Endodermal cell (in vitro differentiated cells): Measurements from ENCODE around the gene HIGD1A. TPM values are rescaled to one million over a fixed set of nuclear protein-coding genes. Genes with fewer than 3 reads are reported as not detected.

Experiments used
- DNase-seq: peaks from one replicate; pipeline ENCODE4 v3.0.0-alpha.2; 2017
- H3K27ac ChIP-seq: 2 replicates; pipeline ENCODE4 v1.5.1; 2013; ENCODE audit warnings: mild to moderate bottlenecking, low read depth, low read length, moderate library complexity
- H3K27me3 ChIP-seq: 2 replicates; pipeline ENCODE4 v1.6.1; 2013; ENCODE audit warnings: mild to moderate bottlenecking, low read length, moderate library complexity; ENCODE audit not compliant: insufficient read depth, control insufficient read depth, poor library complexity, severe bottlenecking
- H3K36me3 ChIP-seq: 2 replicates; pipeline ENCODE4 v1.7.0; 2013; ENCODE audit warnings: mild to moderate bottlenecking, low read length, moderate library complexity; ENCODE audit not compliant: control insufficient read depth, insufficient read depth
- H3K4me1 ChIP-seq: one replicate; pipeline ENCODE4 v1.7.0; 2013; ENCODE audit warnings: low read length; ENCODE audit not compliant: control insufficient read depth, insufficient read depth
- H3K4me3 ChIP-seq: 2 replicates; pipeline ENCODE4 v1.5.1; 2013; ENCODE audit warnings: mild to moderate bottlenecking, low read length, moderate library complexity
- H3K9ac ChIP-seq: 2 replicates; pipeline ENCODE4 v1.6.1; 2013; ENCODE audit warnings: mild to moderate bottlenecking, low read length, moderate library complexity; ENCODE audit not compliant: poor library complexity, severe bottlenecking; ENCODE audit errors: extremely low read depth
- H3K9me3 ChIP-seq: 2 replicates; pipeline ENCODE4 v1.6.1; 2013; ENCODE audit warnings: mild to moderate bottlenecking, low read length, moderate library complexity; ENCODE audit not compliant: control insufficient read depth
- H3K27ac Mint-ChIP-seq: 2 replicates; pipeline ENCODE4 v1.8.0; 2020; ENCODE audit warnings: mixed read lengths
- H3K27me3 Mint-ChIP-seq: 2 replicates; pipeline ENCODE4 v1.8.0; 2021; ENCODE audit warnings: mild to moderate bottlenecking, mixed read lengths; ENCODE audit not compliant: insufficient read depth
- H3K36me3 Mint-ChIP-seq: 2 replicates; pipeline ENCODE4 v1.8.0; 2020; ENCODE audit warnings: low read depth, mixed read lengths
- H3K4me1 Mint-ChIP-seq: 2 replicates; pipeline ENCODE4 v1.8.0; 2020; ENCODE audit warnings: mixed read lengths
- H3K4me3 Mint-ChIP-seq: 2 replicates; pipeline ENCODE4 v1.8.0; 2020; ENCODE audit warnings: mild to moderate bottlenecking, moderate library complexity, mixed read lengths
- H3K9me3 Mint-ChIP-seq: 2 replicates; pipeline ENCODE4 v1.8.0; 2020; ENCODE audit warnings: mild to moderate bottlenecking, mixed read lengths
- WGBS, 2 experiments: methylation state at CpG; one replicate each; pipeline versions ENCODE4 v1.1.5 to v1.1.7; 2013; ENCODE audit warnings: missing lambda C conversion rate in 2 of 2, mixed read lengths in 1 of 2; ENCODE audit not compliant: insufficient coverage in 1 of 2, insufficient read length in 1 of 2; 5-methylcytosine and 5-hydroxymethylcytosine counted together
- total RNA-seq, 2 donors: library from RNA; stranded (reverse); fragmentation: NEBNext Ultra II Directional in 1 of 2; extraction: Animal tissue kit (Norgen Biotek cat#: 25700) in 1 of 2; gene quantifications; 2 replicates in 1 of 2; 3 replicates in 1 of 2; pipeline ENCODE4 v1.2.1, GENCODE V29; 2021
- TF ChIP-seq, protein P1 (sequence below): fragments of 200-600 bp; sonication (generic); conservative IDR thresholded peaks from 2 replicates; pipeline ENCODE4 v1.5.0; 2021; ENCODE audit warnings: antibody characterized with exemption, mild to moderate bottlenecking

The HIGD1A gene
- total RNA-seq, 2 donors from 2014 or later, result 116 to 121 TPM

DNA sequence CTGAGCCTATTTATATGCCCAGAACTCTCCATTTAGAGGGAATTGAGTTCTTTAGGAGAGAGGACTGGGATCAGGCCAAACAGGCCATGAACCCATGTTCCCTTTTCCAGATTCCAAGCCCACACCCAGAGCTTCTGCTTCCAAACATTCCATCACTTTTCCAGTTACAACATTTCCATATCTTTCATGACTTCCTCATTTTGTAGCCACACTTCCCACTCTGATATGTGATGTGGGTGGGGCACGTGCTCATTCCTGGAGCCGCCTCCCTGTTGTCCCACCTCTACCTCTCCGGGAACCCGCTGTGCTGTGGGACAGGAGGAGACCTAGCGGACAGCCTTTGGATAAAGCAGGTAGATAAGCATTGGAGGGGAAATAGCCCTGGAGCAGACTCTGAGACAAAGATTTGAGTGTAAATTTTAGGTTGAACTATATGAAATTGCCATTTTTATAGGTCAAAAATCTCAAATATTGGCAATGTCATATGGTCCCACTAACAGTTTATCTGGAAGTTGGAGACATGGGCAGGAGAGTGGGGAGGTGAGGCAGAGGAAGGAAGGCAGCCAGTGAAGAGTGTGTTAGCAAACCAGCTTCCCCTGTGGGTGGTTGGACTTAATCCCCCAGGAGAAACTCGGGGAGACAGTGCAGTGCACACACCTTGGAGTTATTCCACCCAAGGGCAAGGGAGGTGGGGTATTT, 39.6 kb upstream of the HIGD1A start:
- H3K36me3 ChIP-seq, result no peaks in the 10 kb centered on the region
- Mint-ChIP-seq H3K9me3 (no peaks in the 10 kb centered on the region), H3K4me3 (no peak overlapping the region), H3K36me3 (no peaks in the 10 kb centered on the region), H3K27ac (no peak overlapping the region), H3K4me1 (peaks cover 12% of the 10 kb centered on the region), H3K27me3 (no peaks in the 10 kb centered on the region)
- no peak overlapping the region for H3K4me3 ChIP-seq
- TF ChIP-seq, protein P1, sequence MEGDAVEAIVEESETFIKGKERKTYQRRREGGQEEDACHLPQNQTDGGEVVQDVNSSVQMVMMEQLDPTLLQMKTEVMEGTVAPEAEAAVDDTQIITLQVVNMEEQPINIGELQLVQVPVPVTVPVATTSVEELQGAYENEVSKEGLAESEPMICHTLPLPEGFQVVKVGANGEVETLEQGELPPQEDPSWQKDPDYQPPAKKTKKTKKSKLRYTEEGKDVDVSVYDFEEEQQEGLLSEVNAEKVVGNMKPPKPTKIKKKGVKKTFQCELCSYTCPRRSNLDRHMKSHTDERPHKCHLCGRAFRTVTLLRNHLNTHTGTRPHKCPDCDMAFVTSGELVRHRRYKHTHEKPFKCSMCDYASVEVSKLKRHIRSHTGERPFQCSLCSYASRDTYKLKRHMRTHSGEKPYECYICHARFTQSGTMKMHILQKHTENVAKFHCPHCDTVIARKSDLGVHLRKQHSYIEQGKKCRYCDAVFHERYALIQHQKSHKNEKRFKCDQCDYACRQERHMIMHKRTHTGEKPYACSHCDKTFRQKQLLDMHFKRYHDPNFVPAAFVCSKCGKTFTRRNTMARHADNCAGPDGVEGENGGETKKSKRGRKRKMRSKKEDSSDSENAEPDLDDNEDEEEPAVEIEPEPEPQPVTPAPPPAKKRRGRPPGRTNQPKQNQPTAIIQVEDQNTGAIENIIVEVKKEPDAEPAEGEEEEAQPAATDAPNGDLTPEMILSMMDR, result no peak
- 91 to 94% methylated on average over 3 to 6 of the region's 6 CpGs for WGBS, 2 experiments
- H3K9me3 ChIP-seq, result no peaks in the 10 kb centered on the region
- H3K27me3 ChIP-seq, result no peaks in the 10 kb centered on the region
- no peak for DNase-seq
- no peak overlapping the region for H3K27ac ChIP-seq
- H3K4me1 ChIP-seq, result peaks cover 6% of the 10 kb centered on the region
- H3K9ac ChIP-seq, result no peak overlapping the region

DNA sequence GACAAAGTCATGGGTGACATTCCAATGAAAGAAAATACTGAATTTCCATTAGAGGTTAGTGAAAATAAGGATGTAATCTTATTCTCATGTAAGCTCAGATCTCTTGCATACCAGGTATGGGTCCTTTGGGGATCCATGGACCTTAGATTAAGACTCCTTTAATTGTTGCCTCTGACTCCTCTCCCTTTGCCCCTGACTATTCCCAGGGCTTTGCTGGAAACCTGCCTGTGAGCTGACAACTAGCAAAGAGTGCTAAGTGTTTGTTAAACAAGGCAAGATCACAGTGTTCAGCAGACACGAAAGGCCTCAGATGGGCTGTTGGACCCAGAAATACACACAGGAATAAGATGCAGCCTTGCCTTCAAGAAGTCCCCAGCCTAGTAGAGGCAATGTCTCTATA, 37.0 kb upstream of the HIGD1A start:
- Mint-ChIP-seq H3K9me3 (no peaks in the 10 kb centered on the region), H3K27me3 (no peaks in the 10 kb centered on the region), H3K36me3 (no peaks in the 10 kb centered on the region), H3K27ac (no peak overlapping the region), H3K4me3 (no peak overlapping the region), H3K4me1 (peaks cover 12% of the 10 kb centered on the region)
- no peaks in the 10 kb centered on the region for H3K9me3 ChIP-seq
- no peak overlapping the region for H3K27ac ChIP-seq
- peaks cover 6% of the 10 kb centered on the region for H3K4me1 ChIP-seq
- H3K36me3 ChIP-seq, result no peaks in the 10 kb centered on the region
- TF ChIP-seq, protein P1, result no peak
- no peak overlapping the region for H3K4me3 ChIP-seq
- DNase-seq, result no peak
- H3K27me3 ChIP-seq, result no peaks in the 10 kb centered on the region
- no peak overlapping the region for H3K9ac ChIP-seq
- 82 to 100% methylated on average over 1 of the region's 1 CpG for WGBS, 2 experiments

DNA sequence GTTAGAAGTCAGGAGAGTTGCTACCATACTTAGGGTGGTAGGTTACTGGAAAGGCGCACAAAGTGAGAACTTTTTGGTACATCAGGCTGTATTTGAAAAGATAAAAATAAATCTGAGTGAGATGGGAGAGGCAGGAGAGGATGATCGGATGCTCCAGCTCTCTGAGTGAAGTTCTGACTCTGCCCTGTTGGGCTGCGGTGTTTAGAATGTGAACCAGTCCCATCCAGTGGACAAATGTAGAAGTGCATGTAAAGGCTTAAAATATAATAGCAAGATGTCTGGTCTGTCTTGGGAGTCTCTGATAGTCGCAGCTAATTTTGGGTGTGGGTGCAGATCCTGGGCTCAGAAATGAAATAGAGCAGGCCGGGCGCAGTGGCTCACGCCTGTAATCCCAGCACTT, 35.3 kb upstream of the HIGD1A start:
- Mint-ChIP-seq H3K36me3 (no peaks in the 10 kb centered on the region), H3K4me1 (peaks cover 11% of the 10 kb centered on the region), H3K9me3 (no peaks in the 10 kb centered on the region), H3K27me3 (no peaks in the 10 kb centered on the region), H3K27ac (no peak overlapping the region), H3K4me3 (no peak overlapping the region)
- TF ChIP-seq, protein P1, result peak; percentile 76
- Histone ChIP-seq H3K9me3 (no peaks in the 10 kb centered on the region), H3K27me3 (no peaks in the 10 kb centered on the region), H3K27ac (no peak overlapping the region), H3K4me1 (peaks cover 4% of the 10 kb centered on the region), H3K9ac (no peak overlapping the region), H3K4me3 (no peak overlapping the region), H3K36me3 (no peaks in the 10 kb centered on the region)
- 76 to 87% methylated on average over 2 to 7 of the region's 7 CpGs for WGBS, 2 experiments
- peak; percentile 72 for DNase-seq
